A673 (cell line): Measurements from ENCODE around the gene ATG2B.

ENCODE experiments used
- EZH2 ChIP-seq: fragments of 200-600 bp; sonication (generic); IDR thresholded peaks from 2 replicates; pipeline ENCODE4 v1.6.1; 2017; ENCODE audit warnings: borderline replicate concordance, low read depth, mild to moderate bottlenecking, mixed read lengths, antibody characterized with exemption, low read length; ENCODE audit not compliant: poor library complexity, severe bottlenecking
- TF ChIP-seq, protein P1 (sequence below): fragments of 300-800, 200-600 bp; sonication (generic); conservative IDR thresholded peaks from 2 replicates; pipeline ENCODE4 v1.5.1; 2017; ENCODE audit warnings: low read depth, mild to moderate bottlenecking, antibody characterized with exemption, low read length, moderate library complexity, mixed read lengths

DNA sequence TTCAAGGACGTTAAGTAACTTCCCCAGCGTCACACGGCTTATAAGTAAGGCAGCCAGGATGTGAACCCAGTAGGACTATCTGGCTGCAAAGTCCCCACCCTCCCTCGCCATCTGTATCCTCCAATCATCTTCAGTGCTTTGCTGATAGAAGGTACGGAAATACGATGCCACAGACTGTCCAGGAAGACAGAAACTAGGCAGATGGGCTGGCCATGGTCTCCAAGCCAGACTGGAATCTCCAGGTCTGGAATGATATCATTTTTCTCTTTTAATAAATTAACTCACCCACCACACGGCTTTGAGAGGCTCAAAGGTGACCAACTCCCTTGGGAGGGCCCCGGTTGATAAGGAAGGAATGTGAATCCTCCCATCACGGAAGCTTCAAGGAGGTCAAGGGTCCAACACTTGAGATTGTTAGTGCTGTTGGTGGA is 123.4 kb downstream of the ATG2B start:
- TF ChIP-seq, protein P1, sequence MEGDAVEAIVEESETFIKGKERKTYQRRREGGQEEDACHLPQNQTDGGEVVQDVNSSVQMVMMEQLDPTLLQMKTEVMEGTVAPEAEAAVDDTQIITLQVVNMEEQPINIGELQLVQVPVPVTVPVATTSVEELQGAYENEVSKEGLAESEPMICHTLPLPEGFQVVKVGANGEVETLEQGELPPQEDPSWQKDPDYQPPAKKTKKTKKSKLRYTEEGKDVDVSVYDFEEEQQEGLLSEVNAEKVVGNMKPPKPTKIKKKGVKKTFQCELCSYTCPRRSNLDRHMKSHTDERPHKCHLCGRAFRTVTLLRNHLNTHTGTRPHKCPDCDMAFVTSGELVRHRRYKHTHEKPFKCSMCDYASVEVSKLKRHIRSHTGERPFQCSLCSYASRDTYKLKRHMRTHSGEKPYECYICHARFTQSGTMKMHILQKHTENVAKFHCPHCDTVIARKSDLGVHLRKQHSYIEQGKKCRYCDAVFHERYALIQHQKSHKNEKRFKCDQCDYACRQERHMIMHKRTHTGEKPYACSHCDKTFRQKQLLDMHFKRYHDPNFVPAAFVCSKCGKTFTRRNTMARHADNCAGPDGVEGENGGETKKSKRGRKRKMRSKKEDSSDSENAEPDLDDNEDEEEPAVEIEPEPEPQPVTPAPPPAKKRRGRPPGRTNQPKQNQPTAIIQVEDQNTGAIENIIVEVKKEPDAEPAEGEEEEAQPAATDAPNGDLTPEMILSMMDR = no peak
- no peak for TF ChIP-seq EZH2
